TTC549 (cell line): ENCODE measurements around the gene LRMDA.

ENCODE experiments used
- FAIRE-seq: peaks from 2 replicates; lab custom pipeline; 2012; peaks lifted over from hg19 to GRCh38; lab: Jason Lieb, UNC

Gene LRMDA

GRCh38 chr10:75431180-75432111, at the start of gene LRMDA:
Gene LRMDA (plus strand): TSS chr10:75431624.
- FAIRE-seq: no peak

GRCh38 chr10:75386128-75386527, 45.3 kb upstream of the LRMDA start:
- FAIRE-seq: no peak

- FAIRE-seq: no peak
These were observed 43.3 kb upstream of the LRMDA start for GRCh38 chr10:75388082-75388481.

GRCh38 chr10:75390178-75390577, 41.2 kb upstream of the LRMDA start:
- no peak for FAIRE-seq

GRCh38 chr10:75392271-75392670, 39.2 kb upstream of the LRMDA start:
- no peak for FAIRE-seq

- no peak for FAIRE-seq
These were observed 38.7 kb upstream of the LRMDA start for GRCh38 chr10:75392744-75393143.

- FAIRE-seq: no peak
These were observed 37.2 kb upstream of the LRMDA start for GRCh38 chr10:75394221-75394620.

- no peak for FAIRE-seq
These were observed 36.1 kb upstream of the LRMDA start for GRCh38 chr10:75395066-75395931.

GRCh38 chr10:75395932-75396630, 35.3 kb upstream of the LRMDA start:
- no peak for FAIRE-seq

- no peak for FAIRE-seq
These were observed 34.6 kb upstream of the LRMDA start for GRCh38 chr10:75396631-75397495.

- no peak for FAIRE-seq
These were observed 33.8 kb upstream of the LRMDA start for GRCh38 chr10:75397496-75398199.

GRCh38 chr10:75398200-75398691, 33.2 kb upstream of the LRMDA start:
- FAIRE-seq: no peak

- FAIRE-seq: no peak
These were observed 32.5 kb upstream of the LRMDA start for GRCh38 chr10:75398692-75399460.

- no peak for FAIRE-seq
These were observed 31.8 kb upstream of the LRMDA start for GRCh38 chr10:75399461-75400162.

GRCh38 chr10:75400163-75400770, 31.2 kb upstream of the LRMDA start:
- FAIRE-seq: no peak

GRCh38 chr10:75400771-75401568, 30.5 kb upstream of the LRMDA start:
- no peak for FAIRE-seq

GRCh38 chr10:75401569-75402485, 29.6 kb upstream of the LRMDA start, which contains the start of gene ZNF503:
Gene ZNF503 (minus strand): TSS chr10:75401764. CDS start chr10:75401419, 345 bp downstream.
- peak; percentile 95 for FAIRE-seq
